HL-60 (cell line): ENCODE results near the gene GNA14.
"Not testable (repeated sequence)": the region's sequence is repeated elsewhere in the genome, so short reads cannot be mapped to it uniquely, and the experiment has no call there.

Experiments used
- DNase-seq, 2 experiments: peaks; one replicate each; pipeline ENCODE4 v3.0.0-alpha.2; 2010 to 2020; ENCODE audit warnings: low read depth in 1 of 2, low spot score in 1 of 2
- H3K27ac ChIP-seq: fragments of 250-450 bp; sonication (Bioruptor Pico); replicated peaks from 2 replicates; pipeline ENCODE4 v1.5.1; 2020; ENCODE audit warnings: mild to moderate bottlenecking, moderate library complexity
- H3K27me3 ChIP-seq: fragments of 250-450 bp; sonication (Bioruptor Pico); 2 replicates; pipeline ENCODE4 v1.5.1; 2021; ENCODE audit warnings: mild to moderate bottlenecking, moderate library complexity; ENCODE audit not compliant: insufficient read depth, poor library complexity, severe bottlenecking
- H3K4me3 ChIP-seq: replicated peaks from 2 replicates; pipeline ENCODE4 v1.5.1; 2011; ENCODE audit warnings: mild to moderate bottlenecking, control low read depth, low read length; ENCODE audit not compliant: insufficient read depth
- GABPA ChIP-seq: IDR thresholded peaks from 2 replicates; pipeline ENCODE4 v1.6.1; 2012; ENCODE audit warnings: low read depth
- POLR2AphosphoS5 ChIP-seq: IDR thresholded peaks from 2 replicates; pipeline ENCODE4 v1.6.1; 2012; ENCODE audit warnings: low read depth
- SPI1 ChIP-seq: IDR thresholded peaks from 2 replicates; pipeline ENCODE4 v1.6.1; 2012; ENCODE audit warnings: low read depth, mild to moderate bottlenecking, borderline replicate concordance
- TF ChIP-seq, protein P1 (sequence below): IDR thresholded peaks from one replicate; pipeline ENCODE4 v1.5.1; 2011; ENCODE audit warnings: low read length, control low read depth, inconsistent platforms; ENCODE audit not compliant: insufficient read depth
- TF ChIP-seq, protein P2 (sequence below): IDR thresholded peaks from 2 replicates; pipeline ENCODE4 v1.6.1; 2012; ENCODE audit warnings: low read depth; ENCODE audit not compliant: insufficient replicate concordance

Gene GNA14

DNA sequence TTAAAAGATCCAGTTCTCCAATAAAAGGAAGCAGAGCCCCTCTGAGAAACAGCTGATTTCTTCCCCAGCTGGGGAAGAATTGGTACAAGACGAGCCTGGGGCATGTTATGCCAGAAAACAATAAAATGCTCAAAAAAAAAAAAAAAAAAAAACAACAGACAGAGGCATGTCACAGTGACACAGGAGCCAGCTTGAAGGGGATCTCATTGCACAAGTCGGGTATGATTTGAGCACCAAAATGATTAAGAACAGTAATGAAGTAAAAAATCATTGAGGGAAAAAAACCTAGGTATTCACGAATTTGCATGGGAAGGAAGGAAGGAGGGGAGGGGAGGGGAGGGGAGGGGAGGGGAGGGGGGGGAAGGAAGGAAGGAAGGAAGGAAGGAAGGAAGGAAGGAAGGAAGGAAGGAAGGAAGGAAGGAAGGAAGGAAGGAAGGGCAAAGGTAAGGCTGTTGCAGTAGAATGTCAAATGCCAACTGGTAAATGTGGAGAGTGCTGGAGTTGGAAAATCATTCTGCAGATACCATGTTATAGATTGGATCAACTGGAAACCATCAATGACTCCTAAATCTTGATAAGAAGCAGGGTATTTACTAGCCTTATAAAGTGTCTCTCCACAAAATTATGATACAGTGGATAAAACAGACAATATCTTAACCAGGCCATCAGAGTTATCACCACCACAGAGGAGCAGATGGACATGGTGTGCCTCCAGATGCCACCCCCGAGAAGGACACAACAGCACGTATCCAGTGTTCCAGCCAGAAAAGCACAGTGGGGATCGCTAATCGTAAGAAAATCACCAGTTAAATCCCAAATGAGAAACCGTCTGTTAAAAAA lies 7.2 kb downstream of the GNA14 start:
- Histone ChIP-seq H3K27ac (no peak overlapping the region), H3K4me3 (no peak overlapping the region), H3K27me3 (no peaks in the 10 kb centered on the region)
- no peak for TF ChIP-seq GABPA
- no peak for TF ChIP-seq POLR2AphosphoS5
- TF ChIP-seq, protein P1, sequence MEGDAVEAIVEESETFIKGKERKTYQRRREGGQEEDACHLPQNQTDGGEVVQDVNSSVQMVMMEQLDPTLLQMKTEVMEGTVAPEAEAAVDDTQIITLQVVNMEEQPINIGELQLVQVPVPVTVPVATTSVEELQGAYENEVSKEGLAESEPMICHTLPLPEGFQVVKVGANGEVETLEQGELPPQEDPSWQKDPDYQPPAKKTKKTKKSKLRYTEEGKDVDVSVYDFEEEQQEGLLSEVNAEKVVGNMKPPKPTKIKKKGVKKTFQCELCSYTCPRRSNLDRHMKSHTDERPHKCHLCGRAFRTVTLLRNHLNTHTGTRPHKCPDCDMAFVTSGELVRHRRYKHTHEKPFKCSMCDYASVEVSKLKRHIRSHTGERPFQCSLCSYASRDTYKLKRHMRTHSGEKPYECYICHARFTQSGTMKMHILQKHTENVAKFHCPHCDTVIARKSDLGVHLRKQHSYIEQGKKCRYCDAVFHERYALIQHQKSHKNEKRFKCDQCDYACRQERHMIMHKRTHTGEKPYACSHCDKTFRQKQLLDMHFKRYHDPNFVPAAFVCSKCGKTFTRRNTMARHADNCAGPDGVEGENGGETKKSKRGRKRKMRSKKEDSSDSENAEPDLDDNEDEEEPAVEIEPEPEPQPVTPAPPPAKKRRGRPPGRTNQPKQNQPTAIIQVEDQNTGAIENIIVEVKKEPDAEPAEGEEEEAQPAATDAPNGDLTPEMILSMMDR: no peak
- TF ChIP-seq, protein P2, sequence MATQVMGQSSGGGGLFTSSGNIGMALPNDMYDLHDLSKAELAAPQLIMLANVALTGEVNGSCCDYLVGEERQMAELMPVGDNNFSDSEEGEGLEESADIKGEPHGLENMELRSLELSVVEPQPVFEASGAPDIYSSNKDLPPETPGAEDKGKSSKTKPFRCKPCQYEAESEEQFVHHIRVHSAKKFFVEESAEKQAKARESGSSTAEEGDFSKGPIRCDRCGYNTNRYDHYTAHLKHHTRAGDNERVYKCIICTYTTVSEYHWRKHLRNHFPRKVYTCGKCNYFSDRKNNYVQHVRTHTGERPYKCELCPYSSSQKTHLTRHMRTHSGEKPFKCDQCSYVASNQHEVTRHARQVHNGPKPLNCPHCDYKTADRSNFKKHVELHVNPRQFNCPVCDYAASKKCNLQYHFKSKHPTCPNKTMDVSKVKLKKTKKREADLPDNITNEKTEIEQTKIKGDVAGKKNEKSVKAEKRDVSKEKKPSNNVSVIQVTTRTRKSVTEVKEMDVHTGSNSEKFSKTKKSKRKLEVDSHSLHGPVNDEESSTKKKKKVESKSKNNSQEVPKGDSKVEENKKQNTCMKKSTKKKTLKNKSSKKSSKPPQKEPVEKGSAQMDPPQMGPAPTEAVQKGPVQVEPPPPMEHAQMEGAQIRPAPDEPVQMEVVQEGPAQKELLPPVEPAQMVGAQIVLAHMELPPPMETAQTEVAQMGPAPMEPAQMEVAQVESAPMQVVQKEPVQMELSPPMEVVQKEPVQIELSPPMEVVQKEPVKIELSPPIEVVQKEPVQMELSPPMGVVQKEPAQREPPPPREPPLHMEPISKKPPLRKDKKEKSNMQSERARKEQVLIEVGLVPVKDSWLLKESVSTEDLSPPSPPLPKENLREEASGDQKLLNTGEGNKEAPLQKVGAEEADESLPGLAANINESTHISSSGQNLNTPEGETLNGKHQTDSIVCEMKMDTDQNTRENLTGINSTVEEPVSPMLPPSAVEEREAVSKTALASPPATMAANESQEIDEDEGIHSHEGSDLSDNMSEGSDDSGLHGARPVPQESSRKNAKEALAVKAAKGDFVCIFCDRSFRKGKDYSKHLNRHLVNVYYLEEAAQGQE: no peak
- TF ChIP-seq SPI1: no peak
- no peak for DNase-seq

DNA sequence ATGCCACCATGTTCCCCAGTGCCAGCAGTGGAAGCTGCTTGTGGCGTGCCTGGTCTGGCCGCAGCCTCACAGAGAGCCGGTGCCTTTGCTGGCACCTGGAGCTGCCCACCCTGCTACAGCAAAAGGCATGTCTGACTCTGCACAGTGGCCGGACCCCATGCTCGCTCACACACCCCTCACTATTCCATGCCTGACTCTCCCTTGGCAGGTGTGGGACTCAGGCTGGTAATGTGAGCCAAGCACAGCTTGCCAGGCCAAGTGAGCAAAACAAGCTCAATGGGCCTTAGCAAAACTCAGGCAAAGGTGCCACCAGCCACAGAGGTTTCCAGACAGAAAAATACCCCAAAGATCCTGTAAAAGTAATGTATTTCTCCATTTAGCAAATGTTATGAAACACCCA lies 15.5 kb downstream of the GNA14 start:
- Histone ChIP-seq H3K27me3 (no peaks in the 10 kb centered on the region), H3K4me3 (no peak overlapping the region), H3K27ac (no peak overlapping the region)
- TF ChIP-seq, protein P2: no peak
- TF ChIP-seq GABPA (no peak), SPI1 (no peak), POLR2AphosphoS5 (no peak)
- TF ChIP-seq, protein P1: no peak
- DNase-seq: no peak

DNA sequence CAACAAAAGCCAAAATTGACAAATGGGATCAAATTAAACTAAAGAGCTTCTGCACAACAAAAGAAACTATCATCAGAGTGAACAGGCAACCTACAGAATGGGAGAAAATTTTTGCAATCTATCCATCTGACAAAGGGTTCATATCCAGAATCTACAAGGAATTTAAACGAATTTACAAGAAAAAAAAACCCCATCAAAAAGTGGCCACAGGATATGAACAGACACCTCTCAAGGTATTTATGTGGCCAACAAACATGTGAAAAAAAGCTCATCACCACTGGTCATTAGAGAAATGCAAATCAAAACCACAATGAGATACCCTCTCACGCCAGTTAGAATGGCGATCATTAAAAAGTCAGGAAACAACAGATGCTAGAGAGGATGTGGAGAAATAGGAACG lies 19.3 kb downstream of the GNA14 start:
- H3K27ac ChIP-seq, DNase-seq, H3K27me3 ChIP-seq, H3K4me3 ChIP-seq: not testable (repeated sequence)

DNA sequence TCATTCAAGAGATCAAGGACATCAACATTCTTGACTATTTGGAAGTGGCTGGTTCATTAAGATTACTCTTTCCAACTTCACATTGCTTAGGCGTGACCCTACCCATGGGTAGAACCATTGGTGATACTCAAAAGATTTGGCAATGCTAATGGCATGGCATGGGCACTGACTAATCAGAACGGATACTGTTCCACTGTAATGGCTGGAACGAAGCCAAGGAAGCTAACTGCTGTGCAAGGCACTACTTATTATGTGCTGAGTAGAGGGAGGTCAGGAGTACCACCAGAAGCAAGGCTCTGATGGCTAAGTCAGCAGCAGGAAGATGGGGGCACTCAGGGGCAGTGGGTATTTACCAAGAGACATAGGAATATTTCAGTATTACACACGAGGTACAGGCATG lies 31.9 kb downstream of the GNA14 start:
- H3K27ac ChIP-seq: no peak overlapping the region
- H3K27me3 ChIP-seq: no peaks in the 10 kb centered on the region
- no peak overlapping the region for H3K4me3 ChIP-seq
- TF ChIP-seq, protein P1: no peak
- DNase-seq: no peak
